Stimulated activated CD4-positive, alpha-beta T cell treated with anti-CD3 and anti-CD28 coated beads, TNF-alpha, amount 100 ng/mL, for 24 hours (primary cell): ENCODE measurements around the gene C20orf144.

Source experiments
- DNase-seq, 3 experiments: peaks; one replicate each; pipeline ENCODE4 v3.0.0-alpha.2; 2020; ENCODE audit warnings: low read depth in 3 of 3

Gene C20orf144

DNA sequence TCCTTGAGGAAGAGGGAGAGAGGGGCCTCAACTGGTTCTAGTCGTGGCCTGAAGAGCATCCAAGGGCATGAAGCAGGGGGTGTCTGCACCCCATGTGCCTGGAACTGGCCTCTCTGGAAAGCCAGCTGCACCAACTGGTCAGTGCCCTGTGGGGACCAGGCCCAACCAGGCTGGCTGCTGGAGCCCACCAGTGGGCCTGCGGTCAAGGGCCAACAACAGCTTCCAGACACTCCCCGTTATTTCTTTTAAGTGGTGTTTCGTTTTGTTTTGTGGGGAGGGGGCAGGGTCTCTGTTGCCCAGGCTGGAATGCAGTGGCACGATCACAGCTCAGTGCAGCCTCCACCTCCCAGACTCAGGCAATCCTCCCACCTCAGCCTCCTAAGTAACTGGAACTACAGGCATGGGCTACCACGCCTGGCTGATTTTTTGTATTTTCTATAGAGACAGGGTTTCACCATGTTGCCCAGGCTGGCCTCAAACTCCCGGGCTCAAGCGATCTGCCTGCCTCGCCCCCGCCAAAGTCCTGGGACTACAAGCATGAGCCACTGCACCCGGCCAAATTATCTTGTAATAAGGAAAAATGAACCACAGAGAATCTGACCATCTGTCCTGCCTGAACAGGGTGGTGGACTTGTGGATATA lies 11.9 kb upstream of the C20orf144 start:
- DNase-seq: no peak

DNA sequence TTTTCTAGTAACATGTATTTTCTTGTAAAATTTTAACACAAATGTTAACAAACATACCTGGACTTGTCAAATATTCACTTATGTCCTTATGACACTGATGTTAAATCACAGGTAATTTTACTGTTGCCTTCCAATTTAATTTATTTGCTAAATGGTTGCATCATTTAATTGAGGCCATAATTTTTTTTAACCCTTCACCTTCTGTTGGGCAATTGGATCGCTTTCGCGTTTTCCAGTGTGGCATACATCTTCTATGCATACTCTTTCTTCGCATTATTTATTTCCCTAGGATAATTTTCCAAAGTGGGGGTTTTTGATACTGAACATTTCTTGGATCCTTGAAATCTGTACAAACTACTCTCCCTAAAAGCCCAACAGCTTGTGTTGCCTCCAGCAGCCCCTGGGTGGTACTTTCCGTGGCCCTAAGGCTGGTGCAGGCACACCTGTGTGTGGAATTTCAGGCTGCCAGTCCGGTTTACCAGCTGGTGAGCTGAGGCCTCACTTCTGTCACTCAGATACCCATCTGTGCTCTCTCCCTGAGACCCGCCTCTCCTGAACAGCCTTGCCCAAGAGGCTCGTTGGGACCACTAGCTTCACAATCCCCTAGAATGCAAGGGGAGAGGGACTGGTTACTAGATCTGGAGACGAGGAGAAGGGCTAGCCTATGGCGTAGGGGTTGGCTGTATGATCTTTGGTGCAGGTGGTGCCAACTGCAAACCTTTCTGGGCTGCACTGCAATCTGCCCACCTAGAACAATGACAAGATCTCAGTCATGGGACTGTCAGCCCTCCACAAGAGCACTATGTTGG lies 11.2 kb upstream of the C20orf144 start:
- no peak for DNase-seq

DNA sequence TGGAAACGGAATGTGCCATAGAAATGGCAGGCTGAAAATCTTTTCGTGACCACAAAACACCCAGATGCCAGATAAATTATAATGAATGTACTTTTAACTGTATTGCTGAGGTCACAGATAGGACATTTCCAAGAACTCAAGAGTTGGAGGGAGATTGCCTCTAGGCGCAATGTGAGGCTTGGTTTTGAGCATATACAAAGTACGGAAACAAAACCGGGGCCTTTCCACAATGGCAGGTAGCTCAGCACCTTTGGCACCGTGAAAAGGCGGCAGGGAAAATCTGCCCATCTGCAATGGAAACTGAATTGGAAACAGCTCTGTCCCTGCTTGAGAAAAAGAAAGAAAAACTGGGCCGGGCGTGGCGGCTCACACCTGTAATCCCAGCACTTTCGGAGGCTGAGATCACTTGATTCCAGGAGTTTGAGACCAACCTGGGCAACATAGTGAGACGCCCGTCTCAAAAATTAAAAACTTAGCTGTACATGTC lies 10.5 kb upstream of the C20orf144 start:
- no peak for DNase-seq

DNA sequence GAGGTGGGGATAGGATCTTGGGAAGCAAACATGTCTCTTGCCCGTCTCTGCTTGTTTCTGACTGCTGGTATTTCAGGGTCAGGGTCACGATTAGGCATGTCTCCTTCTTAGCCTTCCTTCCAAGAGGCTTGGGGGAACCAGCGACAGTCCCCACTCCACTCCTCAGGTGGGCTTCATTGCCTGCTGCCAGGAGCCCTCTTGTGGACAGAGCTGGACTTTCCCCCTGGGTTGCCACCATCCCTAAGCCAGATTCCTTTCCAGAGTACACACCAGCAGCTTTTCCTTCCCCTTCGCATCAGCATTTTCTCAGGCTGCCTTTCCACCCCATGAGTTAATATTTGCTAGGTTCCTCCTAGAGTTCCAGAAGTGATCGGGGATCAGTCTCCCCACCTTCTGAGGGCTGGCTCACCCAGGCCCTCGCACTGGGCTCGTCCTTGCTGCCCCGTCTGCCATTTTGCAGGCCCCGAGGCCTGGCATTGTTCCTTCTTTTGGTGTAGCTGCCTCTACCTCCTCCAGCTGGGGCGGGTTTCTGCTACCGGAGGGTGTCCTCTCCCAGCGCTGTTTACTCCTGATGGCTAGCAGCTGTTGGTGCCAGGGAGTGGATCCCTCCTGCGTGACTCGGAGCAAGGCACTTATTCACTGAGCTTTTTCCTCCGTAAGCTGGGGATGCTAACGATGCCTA lies 8.8 kb upstream of the C20orf144 start:
- DNase-seq: peak in 1 of 3 experiments; percentile 42

DNA sequence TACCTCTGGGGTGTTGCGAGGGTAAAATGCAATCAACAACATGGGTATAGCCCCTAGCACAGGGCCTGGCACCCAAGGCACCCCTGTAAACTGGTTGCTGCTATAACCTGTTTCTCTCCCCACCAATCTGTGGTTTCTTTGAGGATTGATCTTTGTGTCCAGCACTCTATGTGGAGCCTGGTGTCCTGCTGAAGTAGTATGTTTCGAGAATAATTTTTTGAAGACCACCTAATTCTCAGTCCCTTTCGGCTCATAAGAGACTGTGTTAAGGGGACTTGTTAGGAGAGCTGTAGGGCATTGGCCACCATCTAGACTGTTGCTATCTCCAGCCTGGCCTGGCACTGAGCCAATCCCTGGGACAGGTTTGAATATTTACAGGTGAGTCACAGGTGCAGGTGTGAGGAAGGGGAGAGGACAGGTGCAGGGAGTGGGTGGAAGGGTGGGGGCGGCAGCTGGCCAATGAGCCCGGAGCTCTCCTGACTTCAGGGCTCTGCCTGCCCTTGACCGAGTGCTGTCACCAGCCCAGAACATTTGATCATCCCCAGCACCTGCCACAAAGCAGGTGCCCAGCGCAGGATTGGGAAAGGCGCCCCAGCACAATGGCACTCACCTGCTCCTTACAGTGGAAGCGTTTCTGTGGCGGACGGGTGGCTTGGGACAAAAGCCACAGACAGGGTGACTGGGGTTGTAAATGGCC lies 8.1 kb upstream of the C20orf144 start:
- no peak for DNase-seq

DNA sequence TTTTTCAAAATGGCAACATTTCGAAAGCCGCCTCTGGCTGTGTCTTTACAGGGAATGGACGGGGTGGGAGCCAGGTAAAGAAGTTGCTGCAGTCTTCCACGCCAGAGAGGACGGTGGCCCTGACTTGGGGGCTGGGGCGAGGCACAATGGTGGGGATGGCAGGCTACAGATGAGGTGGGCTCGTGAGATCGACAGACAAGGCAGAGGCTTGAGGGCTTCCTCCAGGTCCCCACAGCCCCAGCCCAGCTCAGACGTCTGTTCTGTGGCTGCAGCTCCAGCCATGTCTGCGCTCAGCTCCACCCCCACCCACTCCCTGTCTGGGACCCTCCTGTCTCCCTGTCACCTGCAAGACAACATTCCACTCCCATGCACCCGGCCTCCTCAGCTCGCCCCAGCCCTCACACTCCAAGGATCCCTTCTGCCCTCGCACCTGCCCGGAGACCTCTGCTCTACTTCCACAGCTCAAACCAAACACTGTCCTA lies 7.4 kb upstream of the C20orf144 start:
- no peak for DNase-seq

DNA sequence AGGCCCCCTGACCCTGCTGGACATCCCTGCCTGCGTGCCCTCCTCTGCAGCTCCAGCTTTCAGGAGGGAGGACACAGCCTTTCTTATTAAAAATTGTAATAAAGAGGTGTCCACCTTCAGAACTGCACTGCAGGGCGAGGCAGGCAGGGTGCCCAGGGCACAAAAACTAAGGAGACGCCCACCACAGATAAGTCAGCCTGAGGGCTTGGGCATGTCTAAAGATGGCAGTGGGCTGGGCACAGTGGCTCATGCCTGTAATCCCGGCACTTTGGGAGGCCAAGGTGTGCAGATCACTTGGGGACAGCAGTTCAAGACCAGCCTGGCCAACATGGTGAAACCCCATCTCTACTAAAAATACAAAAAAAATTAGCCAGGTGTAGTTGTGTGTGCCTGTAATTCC lies 7.0 kb upstream of the C20orf144 start:
- DNase-seq: no peak

DNA sequence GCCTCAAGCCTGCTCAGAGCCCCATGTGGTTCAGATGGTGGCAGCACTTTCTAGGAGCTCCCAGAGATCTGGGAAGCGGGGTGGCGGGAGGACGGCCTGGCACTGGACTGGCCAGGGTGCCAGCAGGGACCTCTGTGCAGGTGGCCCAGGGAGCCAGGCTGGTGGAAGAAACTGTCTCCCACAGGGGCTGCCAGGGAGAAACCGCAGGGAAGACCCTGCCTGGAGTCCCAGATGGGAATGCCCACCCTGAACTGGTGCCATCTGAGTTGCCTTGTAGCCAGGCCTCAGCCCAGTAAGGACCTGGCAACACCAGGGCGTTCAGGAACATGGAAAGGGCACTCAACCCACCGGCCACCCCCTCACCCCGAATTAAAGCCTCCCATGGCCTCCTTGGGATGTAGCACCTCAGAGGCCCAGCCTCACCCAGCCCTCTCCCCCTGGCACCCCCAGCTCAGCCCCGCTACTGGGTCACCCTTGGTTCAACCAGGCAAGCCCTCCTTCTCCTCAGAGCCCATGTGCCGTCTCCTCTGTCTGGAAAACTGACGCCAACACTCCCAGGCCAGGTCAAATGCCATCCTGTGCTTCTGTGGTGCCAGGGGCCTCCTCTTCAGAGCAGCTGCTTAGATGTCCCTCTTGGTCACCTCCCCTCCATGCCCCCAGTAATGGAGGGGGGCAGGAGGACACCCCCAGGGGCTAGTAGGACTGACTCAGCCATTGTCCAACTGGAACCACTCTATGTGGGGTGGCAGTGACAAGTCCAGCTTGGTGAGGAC lies 5.9 kb upstream of the C20orf144 start:
- no peak for DNase-seq

DNA sequence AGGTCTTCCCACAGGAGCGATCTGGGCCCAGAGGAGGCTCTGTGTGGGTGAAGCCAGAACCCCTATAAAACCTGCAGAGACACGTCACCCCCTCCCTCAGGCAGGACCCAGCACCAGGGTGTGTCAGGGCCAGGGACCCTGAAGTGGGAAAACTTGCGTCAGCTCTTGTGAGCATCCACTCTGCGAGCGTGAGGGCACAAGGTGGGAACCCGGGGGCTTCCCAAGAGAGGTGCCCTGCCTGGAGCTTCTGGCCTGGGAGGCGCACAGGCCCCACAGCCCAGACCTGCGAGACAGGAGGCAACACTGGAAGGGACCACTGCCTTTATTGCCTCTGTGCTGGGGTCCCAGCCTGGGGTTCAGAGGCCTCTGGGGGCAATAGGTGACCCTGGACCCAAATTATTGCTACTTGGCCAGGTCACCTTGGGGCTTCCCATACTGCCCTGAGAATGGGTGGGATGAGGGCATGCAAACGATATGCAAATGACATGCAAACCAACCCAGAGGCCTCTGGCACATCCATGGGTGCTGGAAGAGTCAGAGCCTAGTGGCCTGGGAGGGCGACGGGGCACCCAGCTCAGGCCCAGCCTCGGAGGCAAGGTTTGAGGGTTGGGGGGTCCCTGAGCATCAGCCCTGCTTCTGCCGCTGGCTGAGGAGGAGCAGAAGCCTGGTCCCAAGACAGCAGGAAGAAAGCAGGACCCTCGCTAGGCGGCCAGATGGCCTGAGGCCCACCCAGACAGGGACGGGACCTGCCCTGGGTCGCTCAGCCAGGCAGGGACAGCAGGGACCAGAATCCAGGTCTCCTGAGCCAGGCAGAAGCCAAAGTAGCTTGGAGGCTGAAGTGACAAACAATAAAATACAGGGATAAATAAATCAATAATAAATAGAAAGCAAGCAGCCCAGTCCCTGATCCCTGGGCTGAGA lies 5.1 kb upstream of the C20orf144 start:
- DNase-seq: no peak

DNA sequence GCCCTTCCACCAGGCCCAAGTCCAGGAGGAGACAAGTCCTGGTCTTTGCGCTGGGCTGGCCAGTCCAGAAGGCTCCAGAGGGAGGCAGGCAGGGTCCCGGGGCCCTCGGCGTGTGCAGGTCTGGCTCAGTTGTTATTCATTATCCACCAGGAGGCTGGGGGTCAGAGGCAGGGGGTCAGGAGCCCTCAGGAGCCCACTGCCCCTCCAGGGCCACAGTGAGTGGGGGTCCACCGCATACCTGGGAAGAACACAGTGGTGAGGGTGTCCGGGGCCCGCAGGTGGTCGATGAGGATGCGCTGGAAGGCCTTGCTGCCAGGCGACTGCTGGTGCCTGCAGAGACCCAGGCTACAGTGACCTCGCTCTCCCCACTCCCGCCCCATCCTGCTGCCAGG lies 4.4 kb upstream of the C20orf144 start:
- no peak for DNase-seq

DNA sequence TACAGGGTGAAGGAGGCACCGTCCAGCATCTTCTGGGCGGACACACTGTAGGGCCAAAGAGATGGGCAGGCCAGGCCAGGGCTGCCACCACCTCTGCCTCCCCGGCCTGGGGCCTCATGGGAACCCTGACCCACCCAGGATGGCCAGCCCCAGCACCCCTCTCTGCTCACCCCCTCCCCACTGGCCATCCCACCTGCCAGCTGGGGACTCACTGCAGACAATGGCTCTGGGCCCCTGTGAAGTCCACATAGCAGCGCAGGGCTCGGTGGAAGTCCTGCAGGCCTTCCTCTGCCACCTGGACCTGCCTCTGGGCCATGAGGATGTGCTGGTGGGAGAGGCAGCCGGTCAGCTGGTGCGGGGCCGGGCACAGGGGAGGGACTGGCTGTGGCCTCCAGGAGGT lies 3.6 kb upstream of the C20orf144 start:
- DNase-seq: no peak

DNA sequence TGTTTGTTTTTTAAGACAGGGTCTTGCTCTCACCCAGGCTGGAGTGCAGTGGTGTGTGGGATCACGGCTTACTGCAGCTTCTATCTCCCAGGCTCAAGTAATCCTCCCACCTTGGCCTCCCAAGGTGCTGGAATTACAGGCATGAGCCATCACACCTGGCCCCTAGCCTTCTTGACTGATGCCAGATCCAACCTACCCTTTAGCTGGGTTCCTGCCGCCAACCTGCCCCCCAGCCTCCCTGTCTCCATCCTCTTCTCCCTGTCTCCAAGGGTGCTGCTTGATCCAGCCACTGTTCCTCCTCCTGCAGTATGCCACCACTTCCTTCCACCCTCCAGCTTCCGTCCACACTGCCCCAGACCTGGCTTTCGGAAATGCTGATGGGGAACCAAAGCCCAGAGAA lies 3.2 kb upstream of the C20orf144 start:
- no peak for DNase-seq

DNA sequence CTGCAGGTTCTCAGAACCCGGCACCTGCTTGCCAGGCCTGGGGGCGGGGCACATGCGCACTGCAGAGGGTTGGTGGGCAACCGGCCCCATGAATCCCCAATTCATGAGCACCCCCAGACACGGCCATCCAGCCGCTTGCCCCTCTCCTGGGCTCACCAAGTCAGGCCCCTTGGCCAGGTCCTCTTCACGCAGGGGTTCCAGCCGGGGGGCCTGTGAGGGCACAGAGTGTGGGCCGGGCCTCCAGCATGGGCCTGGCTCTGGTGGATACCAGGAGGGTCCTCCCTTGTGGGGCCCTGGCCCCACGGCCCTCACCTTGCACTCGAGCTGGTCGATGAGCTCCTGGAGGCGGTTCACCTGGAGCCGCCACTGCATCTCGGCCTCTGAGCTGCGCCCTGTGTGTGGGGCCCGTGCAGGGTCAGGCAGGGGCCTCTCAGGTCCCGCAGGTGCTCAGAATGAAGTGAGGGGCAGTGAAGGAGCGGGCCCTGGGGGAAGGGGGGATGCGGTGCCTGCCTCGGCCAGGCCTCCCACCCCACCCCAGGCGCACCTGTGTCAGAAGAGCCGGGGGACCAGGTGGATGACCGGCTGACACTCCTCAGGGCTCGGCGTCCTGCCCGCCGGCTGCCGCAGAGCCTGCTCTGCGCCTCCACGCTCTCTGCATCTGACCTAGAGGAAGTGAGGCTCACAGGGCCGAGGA lies 2.6 kb upstream of the C20orf144 start:
- no peak for DNase-seq

DNA sequence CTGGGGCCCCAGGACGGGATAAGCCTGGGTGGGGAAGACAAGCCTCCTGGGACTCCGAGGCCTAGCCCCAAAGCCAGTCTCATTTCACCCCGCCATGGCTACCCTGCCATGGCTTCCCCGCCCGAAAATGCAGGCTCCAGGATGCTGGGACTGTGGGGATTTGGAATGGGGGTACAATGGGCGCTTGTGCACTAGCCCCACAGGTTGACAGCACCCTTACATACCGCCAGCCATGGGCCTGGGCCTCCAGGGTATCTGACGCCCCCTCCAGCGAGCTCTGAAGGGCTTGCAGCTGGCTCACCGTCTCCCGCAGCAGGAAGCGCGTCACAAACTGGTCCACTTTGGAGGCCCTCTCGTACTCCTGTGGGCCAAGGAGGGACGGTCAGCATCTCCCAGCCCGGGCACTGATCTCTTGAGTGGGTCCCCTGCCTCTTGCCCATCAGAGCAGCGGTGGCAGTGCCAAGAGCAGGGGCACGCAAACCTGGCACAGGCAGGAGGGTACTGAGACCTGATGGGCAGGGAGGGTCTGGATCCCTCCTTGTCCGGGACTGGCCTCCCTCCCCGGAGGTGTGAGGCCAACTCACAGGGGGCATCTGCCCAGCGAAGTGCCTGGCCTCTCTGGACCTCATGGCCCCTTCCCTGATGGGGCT lies 2.0 kb upstream of the C20orf144 start:
- DNase-seq: no peak

DNA sequence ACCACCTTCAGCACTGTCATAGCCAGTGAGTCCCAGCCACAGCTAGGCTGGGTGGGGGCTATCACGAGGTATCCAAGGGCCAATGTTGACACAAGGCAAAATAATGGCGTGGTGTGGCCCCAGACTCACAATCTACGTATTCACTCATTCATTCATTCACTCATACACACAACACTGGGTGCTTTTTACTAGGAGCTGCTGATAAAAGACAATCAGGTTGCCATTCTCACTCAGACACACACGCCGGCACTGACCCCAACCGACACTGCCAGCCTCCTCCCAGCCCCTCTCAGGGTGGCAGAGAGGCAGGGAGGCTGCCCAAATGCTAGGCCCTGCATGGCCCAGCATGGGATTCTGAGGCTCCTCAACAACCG lies 1.5 kb upstream of the C20orf144 start:
- DNase-seq: no peak

DNA sequence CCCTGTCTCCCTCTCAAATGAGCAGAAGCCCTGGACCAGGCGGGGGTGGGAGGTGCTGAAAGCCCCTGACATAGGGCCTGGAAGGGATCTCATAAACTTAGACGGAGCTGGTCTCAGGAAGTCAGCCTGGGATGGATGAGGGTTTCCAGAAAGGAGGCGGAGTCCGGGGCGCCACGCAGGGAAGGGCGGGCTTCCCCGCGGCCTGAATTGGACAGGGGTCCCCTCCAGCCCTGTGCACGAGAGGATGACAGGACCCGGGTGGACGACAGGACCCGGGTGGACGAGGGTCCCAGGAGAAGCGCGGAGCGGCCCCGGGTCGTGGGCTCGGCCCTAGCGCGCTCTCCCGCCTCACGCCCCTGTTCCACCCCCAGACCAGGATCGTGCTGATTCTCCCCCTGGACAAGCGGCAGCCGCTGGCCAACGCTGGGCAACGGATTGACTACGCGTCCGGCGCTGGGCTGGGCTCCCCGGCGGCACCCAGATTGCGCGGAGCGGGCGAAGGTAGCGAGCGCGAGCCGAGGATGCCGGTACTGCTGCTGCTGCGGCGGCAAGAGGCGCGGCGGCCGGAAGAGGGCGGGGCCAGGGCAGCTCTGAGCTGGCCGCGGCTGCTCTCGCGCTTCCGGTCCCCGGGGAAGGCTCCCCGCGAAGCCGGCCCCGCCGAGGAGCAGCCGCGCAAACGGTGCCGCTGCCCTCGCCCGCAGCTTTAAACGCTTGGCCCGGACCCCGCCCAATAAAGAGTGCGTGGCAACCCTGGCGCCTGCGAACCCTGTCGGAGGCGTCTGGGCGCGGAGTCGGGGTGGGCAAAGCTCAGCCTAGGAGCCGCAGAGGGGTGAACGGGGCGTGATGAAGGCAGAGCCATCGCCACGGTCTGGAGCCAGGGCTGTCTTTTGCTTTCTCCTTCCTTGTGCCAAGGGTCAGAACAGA lies 1.3 kb downstream of the C20orf144 start:
- peak; percentile 65 to 84 (median 69) for DNase-seq

DNA sequence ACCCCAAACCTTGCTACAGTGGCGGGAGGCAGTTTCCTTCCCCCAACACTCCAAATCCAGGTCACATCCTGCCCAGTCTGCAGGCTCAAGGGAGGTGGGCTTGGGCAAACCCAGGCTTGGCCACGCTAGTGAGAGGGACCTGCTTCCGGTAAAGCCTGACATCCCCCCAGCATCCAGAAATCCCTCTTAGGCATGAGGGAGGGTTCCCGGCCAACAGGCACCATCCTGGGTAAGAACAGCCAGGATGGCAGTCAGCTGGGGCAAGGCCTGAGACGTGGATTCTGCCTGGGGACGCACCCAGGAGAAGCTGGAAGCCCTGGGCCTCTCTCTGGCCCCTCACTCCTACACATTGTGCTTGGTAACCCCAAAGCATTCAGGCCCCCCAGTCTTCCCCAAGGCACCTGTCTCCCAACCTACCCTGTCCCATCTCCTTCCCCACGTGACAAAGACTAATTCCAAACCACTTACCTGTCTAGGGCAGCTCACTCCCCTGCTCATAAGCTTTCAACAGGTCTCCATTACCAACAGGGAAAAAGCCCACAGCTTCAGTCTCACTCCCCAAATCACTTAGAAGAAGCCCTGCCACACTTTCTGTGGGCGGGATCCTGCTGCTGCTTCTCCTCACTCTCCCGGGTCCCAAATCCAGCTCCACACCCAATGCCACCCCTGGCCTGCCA lies 2.1 kb downstream of the C20orf144 start:
- DNase-seq: no peak
